Erythroblast (primary cell): Measurements from ENCODE around the gene SERBP1.

Source experiments
- GATA1 ChIP-seq: IDR thresholded peaks from 2 replicates; pipeline ENCODE4 v1.6.1; 2011; ENCODE audit warnings: low read depth, mild to moderate bottlenecking, control low read depth, low read length, moderate library complexity
- POLR2A ChIP-seq: IDR thresholded peaks from 2 replicates; pipeline ENCODE4 v1.6.1; 2011; ENCODE audit warnings: mild to moderate bottlenecking, low read length

DNA sequence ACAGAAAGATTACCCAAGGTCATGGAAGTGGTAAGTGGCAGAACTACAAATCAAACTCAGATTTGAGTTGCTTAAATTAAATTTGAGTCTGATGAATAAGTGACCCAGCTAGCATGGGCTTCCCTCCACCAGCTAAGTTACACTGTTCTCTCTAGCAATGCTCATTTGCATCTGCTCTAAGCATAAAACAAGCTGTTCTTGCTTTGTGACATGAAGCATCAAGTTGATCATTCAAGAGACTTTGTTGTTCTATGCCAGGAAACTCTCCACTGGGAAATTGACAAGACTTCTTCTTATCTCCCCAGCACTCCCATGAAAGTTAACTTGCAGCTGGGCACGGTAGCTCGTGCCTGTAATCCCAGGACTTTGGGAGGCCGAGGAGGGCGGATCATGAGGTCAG lies 49.0 kb downstream of the SERBP1 start:
- TF ChIP-seq POLR2A, result no peak
- TF ChIP-seq GATA1, result no peak
